VCaP (cell line): ENCODE results near the gene STAT5A.
A peak's percentile ranks its signal among the peaks of the same experiment; 100 is the strongest.

ENCODE experiments used
- H3K27ac ChIP-seq: fragments of 450-650 bp; 2 replicates; pipeline ENCODE4 v1.5.1; 2017
- TF ChIP-seq, protein P1 (sequence below): fragments of 450-650 bp; conservative IDR thresholded peaks from 2 replicates; pipeline ENCODE4 v1.5.1; 2017; ENCODE audit warnings: mild to moderate bottlenecking, moderate library complexity

Gene STAT5A

GRCh38 chr17:42248351-42249179, 39.7 kb upstream of the STAT5A start:
- peak overlapping the region; percentile 85 for H3K27ac ChIP-seq
- TF ChIP-seq, protein P1, sequence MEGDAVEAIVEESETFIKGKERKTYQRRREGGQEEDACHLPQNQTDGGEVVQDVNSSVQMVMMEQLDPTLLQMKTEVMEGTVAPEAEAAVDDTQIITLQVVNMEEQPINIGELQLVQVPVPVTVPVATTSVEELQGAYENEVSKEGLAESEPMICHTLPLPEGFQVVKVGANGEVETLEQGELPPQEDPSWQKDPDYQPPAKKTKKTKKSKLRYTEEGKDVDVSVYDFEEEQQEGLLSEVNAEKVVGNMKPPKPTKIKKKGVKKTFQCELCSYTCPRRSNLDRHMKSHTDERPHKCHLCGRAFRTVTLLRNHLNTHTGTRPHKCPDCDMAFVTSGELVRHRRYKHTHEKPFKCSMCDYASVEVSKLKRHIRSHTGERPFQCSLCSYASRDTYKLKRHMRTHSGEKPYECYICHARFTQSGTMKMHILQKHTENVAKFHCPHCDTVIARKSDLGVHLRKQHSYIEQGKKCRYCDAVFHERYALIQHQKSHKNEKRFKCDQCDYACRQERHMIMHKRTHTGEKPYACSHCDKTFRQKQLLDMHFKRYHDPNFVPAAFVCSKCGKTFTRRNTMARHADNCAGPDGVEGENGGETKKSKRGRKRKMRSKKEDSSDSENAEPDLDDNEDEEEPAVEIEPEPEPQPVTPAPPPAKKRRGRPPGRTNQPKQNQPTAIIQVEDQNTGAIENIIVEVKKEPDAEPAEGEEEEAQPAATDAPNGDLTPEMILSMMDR: no peak

DNA sequence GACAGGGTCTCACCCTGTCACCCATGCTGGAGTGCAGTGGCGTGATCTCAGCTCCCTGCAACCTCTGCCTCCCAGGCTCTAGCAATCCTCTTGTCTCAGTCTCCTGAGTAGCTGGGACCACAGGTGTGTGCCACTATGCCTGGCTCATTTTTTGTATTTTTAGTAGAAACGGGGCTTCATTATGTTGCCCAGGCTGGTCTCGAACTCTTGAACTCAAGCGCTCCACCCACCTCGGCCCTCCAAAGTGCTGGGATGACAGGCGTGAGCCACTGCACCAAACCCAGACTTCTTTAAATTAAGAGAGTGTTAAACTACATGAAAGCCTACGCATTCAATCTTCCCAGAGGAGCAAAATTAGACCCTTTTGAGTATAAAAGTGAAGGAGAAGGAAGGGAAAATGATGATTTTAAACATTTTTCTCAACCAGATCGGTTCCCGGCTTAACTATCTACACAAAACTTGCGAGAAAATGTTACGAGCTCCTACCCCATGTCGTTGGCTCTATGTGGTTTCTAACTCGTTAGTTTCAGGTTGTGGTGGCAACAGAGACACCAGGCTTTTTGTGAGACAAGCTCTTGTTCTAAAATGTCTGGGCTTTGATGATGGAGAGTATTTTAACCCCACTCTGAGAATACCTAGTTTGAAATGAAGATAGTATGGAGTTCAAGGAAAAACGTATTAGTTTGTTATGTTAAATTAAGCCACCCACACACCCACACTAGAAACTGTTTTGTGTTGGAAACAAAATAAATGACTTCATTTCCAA, 38.4 kb upstream of the STAT5A start:
- TF ChIP-seq, protein P1: no peak
- H3K27ac ChIP-seq: peak overlapping the region; percentile 85

DNA sequence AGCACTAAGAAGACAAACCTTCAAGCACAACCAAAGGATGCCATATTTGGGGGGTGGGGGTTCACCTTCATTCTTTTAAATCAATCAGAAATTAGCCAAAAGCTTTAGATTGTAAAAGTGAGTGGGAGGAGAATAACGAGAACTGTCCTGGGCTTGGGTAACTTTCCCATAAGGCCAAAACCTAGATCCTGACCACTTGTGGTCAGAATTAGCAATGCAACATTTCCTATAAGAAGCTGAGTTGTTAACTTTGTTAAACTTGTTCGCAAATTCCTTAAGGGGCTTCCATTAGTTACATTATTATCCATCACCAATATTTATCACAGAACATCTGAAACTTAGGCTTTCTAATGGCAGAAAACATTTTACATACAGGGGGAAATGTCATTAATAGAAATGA, 37.2 kb upstream of the STAT5A start:
- no peak overlapping the region for H3K27ac ChIP-seq
- TF ChIP-seq, protein P1: peak; percentile 47

DNA sequence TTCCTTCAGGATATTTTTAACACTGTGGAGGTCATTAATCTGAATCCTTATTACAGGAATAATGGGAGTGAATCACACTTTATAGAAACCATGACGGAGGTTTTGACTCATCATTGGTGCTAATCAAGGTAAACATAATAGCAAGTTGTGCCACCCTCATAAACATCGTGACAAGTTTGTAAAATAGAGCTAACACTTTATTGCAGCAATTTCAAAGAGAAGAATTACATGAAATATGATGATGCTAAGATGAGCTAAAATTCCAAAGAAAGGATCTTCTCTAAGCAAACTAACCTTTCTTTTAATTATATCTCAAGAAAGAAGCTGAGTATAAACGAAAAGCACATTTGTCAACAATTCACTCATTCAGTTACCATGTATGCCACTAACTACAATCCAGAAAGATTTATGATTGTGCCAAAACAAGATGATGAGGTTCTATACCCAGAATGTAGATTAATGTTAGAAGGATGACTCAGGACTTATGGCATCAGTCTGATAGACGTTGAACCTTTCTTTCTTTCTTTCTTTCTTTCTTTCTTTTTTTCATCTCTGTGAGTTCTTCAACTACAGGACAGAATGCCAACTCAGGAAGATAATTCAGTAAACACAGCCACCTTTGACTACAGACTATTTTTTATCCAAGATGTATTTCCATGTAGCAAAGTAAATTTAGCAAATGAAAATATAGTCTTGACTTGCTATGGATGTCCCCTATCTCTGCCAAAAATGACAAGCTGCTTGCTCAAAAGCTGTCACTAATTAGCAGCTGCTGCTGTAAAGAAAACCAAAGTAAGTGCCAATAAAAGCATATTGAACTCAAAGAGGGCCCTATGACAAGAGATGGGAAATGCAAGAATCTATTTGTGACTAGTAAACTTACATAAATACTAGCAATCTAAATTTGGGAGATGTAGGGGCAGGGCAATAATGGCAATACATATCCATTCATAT, 35.4 kb upstream of the STAT5A start:
- TF ChIP-seq, protein P1: no peak
- H3K27ac ChIP-seq: no peak overlapping the region

DNA sequence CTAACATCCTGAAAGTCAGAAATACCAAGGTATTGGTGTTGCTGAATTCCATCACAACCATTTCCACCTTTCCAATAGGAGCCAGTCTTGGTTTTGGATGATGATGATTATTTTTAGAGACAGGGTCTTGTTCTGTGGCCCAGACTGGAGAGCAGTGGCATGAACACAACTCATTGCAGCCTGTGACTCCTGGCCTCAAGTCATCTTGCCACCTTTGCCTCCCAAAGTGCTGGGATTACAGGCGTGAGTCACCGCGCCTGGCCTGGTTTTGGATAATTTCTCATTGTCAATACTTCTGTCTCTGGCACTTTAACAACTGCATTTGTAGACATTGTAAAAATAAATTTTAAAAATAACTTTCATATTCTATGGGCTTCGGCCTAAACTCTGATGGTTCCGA, 34.7 kb upstream of the STAT5A start:
- TF ChIP-seq, protein P1: no peak
- no peak overlapping the region for H3K27ac ChIP-seq

DNA sequence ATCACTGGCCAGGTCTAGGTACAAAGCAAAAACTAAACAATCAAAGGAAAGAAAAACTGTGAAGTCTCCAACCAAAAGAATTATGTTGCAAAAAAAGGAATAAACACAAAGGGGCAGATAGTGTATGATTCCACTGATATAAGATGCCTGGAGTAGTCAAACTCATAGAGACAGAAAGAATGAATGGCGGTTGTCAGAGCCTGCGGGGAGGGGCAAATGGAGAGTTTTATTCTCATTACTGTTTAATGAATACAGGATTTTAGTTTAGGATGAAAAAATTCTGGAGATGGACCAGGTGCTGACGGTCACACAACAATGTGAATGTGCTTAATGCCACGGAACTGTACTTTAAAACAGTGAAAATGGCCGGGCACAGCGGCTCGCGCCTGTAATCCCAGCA, 32.9 kb upstream of the STAT5A start:
- TF ChIP-seq, protein P1: no peak
- no peak overlapping the region for H3K27ac ChIP-seq
